Vagina (tissue), 2 donors: ENCODE results near the gene TRPM2.

Experiments
- POLR2A ChIP-seq, 2 donors: fragments of 450-650 bp; IDR thresholded peaks; one replicate each; pipeline ENCODE4 v1.6.1; 2017; ENCODE audit warnings: antibody characterized with exemption in 2 of 2, mild to moderate bottlenecking in 2 of 2, moderate library complexity in 2 of 2
- POLR2AphosphoS5 ChIP-seq, 2 donors: sonication (generic); formaldehyde crosslinking; IDR thresholded peaks; one replicate each; pipeline ENCODE4 v1.9.0; 2017; ENCODE audit warnings: antibody characterized with exemption in 2 of 2, mild to moderate bottlenecking in 2 of 2, low read depth in 1 of 2; ENCODE audit not compliant: insufficient read depth in 1 of 2
- TF ChIP-seq, protein P1 (sequence below), 3 experiments: fragments of 450-650 bp in 2 of 3; fragments of 200-600 bp in 1 of 3; sonication (generic) in 1 of 3; IDR thresholded peaks; one replicate each; pipeline ENCODE4 v1.5.1; 2017 to 2019; ENCODE audit warnings: antibody characterized with exemption in 3 of 3, mild to moderate bottlenecking in 2 of 3, moderate library complexity in 2 of 3

DNA sequence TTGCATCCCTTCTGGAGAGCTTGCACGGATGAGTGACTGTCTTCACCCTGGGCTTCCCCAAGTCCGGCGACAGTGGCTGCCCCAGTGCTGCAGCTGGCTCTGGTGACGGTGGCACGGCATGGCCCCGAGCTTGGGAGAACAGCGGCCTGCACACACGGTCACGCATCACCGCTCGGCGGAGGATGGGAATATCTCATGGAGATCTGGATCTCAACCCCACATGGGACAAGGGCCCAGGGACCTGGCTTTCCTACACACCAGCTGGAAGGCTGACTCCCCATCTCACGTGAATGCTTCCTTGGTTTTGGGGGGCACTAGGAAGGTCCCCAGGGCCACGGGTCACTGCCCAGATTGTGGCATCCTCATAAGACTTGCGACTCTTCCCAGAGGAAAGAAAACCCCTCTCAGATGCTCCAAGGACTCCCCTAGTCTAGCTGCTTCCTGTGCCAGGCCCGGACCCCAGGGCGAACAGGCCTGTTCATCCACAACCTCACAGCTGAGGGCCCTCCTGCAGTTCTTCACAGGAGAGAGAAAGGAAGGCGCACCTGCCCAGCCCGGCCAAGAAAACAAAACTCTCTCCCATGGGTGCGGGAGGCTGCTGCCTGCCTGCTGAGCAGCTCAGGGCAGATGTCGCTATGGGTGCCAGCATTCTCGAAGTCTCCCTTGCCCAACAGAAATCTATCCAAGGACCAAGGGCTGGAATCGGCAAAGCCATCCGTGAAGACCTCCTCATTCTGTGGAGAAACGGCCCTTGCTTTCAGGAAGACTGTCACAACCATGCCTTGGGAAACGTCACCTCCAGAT lies 24.1 kb upstream of the TRPM2 start:
- TF ChIP-seq POLR2A (IDR thresholded peaks at IDR 0.05), result no peak
- TF ChIP-seq, protein P1, sequence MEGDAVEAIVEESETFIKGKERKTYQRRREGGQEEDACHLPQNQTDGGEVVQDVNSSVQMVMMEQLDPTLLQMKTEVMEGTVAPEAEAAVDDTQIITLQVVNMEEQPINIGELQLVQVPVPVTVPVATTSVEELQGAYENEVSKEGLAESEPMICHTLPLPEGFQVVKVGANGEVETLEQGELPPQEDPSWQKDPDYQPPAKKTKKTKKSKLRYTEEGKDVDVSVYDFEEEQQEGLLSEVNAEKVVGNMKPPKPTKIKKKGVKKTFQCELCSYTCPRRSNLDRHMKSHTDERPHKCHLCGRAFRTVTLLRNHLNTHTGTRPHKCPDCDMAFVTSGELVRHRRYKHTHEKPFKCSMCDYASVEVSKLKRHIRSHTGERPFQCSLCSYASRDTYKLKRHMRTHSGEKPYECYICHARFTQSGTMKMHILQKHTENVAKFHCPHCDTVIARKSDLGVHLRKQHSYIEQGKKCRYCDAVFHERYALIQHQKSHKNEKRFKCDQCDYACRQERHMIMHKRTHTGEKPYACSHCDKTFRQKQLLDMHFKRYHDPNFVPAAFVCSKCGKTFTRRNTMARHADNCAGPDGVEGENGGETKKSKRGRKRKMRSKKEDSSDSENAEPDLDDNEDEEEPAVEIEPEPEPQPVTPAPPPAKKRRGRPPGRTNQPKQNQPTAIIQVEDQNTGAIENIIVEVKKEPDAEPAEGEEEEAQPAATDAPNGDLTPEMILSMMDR (IDR thresholded peaks at IDR 0.05), result no peak
- peak in 1 of 2 donors; percentile 42 for TF ChIP-seq POLR2AphosphoS5 (IDR thresholded peaks at IDR 0.05; ENCODE audit: insufficient read depth in 1 of 2, low read depth in 1 of 2)
